Stimulated activated CD8-positive, alpha-beta memory T cell treated with anti-CD3 and anti-CD28 coated beads, Interleukin-15, amount 100 ng/mL, for 48 hours (primary cell): Measurements from ENCODE around the gene NDUFA5.
"Not testable (repeated sequence)": the region's sequence is repeated elsewhere in the genome, so short reads cannot be mapped to it uniquely, and the experiment has no call there.

Experiments used
- DNase-seq, 2 donors: peaks; one replicate each; pipeline ENCODE4 v3.0.0-alpha.2; 2020; ENCODE audit warnings: low read depth in 2 of 2

NDUFA5 gene

DNA sequence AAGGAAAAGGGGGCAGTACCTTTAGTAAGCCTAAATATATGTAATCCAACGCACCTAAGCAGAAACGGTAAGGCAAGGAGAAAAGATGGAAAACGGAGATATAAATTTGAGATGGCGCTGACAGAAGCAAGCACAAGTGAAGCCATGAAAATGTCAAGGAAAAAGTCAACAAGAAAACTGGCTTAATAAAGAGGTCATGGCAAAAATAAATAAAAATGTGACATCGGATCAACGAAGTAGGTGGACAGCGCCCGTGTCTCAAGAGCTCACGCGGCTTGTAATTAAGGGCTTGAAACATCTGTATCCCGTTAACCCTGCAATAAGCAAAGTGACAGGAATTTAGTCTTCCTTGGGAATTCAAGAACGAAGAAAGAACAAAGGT, 611 bp downstream of the NDUFA5 start:
- DNase-seq, result no peak

DNA sequence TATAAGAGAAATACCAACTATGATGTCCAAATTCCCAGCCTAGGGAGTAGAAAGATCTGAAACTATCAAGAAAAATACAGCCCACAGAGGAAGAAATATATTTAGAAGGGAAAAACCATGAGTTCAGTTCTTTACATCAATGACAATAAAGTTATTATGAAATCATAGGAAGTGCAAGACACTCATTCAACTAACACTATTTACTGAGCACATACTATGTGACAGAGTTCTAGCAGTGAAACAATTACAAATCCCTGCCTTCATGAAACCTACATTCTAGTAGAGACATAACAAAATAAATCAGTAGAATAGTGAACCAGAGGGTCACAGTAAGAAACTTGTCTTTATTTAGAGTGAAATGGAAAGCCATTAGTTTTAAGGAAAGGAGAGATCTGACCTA, 2.1 kb downstream of the NDUFA5 start:
- DNase-seq, result no peak

DNA sequence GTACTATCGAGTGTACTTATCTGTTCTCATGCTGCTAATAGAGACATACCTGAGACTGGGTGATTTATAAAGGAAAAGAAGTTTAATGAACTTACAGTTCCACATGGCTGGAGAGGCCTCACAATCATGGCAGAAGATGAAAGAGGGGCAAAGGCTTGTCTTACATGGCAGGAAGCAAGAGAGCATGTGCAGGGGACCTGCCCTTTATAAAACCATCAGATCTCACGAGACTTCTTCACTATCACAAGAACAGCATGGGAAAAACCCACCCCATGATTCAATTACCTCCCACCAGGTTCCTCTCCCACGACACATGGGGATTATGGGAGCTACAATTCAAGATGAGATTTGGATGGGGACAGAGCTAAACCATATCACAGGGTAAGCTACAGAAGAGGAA, 4.5 kb downstream of the NDUFA5 start:
- DNase-seq, result no peak

DNA sequence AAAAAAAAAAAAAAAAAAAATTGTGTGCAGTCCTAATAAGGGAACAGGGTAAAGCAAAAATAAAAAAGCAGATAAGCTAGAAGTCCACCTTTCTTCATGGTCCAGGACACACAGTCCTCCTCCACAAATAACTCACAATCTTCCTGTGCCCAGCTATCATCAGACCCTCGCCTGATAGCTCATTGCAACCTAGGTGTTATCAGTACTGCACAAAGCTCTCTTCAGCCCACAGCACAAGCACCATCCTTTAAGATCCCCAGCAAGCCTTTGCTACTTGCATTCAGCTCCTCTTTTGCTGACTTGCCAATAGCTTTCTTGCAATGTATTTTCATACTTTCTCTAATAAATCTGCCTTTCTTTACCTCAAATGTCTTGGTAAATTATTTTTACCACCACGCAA, 5.0 kb downstream of the NDUFA5 start:
- no peak for DNase-seq

DNA sequence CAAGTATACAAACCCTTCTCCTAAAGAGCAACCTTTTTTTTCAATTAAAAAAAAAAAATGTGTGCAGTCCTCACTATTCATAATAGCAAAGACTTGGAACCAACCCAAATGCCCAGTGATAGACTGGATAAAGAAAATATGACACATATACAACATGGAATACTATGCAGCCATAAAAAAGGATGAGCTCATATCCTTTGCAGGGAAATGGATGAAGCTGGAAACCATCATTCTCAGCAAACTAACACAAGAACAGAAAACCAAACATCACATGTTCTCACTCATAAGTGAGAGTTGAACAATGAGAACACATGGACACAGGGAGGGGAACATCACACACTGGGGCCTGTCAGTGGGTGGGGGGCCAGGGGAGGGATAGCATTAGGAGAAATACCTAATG, 5.5 kb downstream of the NDUFA5 start:
- DNase-seq, result not testable (repeated sequence)

DNA sequence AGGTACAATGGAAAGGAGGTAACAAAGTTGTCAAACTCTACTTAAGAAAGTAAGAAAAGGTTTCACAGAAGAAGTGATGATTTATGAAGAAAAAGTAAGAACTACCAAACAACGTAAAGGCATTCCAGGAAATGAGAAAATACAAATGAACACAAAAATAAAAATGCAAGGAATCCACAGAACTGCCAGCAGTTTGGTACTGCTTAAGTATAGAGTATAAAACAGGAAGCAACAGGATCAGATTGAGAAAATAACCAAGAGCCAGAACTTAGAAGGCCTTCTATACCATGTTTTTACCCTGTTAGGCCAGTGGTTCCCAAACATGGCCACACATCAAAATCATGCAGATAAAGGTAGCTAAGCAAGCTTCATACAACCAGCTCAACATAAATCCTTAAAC, 9.2 kb downstream of the NDUFA5 start:
- no peak for DNase-seq

DNA sequence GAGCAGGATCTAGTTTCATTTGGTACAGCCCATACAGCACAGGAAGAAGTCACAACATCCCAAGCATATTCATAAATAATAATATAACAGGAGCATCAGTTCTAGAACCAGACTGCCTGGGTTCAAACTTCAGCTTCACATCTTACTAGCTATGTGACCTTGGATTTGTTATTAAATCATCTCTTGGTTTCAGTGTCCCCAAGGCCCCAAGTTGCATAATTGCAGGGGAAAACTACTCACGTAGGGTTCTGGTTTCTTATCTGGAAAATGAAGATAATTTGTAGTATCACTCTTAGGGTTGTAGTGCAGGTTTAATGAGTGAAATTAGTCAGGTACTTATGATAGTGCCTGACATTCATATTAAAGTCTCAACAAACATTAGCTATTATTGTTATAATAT, 17.7 kb downstream of the NDUFA5 start:
- DNase-seq, result no peak

DNA sequence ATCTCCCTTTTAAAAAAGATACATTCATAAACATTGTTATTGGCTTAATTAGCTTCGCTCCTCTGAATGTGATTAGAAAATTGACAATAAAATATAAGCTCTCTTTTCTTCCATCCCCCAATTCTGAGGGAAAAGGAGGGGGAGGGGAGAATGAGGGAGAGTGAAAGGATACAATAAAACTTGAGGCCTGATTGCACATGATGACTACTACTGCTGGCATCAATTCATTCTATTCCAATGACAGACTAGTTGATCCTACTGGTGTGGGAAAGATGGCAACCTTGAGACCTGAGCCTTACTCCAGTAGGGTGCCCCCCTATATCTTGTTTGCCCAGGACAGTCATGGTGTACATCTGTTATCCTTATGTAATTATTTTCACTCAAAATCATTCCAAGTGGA, 18.7 kb downstream of the NDUFA5 start:
- DNase-seq, result no peak

DNA sequence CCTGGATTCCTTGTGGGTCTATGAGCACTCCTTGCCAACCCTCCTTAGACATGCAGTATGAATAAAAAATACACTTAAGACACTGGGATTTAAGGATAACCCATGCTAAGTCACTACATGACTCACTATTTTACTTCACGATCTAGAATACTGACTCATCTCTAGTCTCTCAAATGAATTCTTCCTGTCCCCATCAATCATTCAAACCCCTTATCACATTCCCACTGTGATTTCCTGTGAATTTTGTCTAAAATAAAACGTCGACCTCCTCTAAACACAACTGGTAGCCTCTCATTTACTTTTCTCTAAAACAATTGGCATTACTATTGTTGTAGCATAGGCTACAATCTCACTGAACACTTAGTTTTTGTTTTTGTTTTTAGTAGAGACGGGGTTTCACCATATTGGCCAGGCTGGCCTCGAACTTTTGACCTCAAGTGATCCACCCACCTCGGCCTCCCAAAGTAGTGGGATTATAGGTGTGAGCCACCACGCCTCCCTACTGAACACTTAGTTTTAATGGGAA, 19.4 kb downstream of the NDUFA5 start:
- DNase-seq, result no peak

DNA sequence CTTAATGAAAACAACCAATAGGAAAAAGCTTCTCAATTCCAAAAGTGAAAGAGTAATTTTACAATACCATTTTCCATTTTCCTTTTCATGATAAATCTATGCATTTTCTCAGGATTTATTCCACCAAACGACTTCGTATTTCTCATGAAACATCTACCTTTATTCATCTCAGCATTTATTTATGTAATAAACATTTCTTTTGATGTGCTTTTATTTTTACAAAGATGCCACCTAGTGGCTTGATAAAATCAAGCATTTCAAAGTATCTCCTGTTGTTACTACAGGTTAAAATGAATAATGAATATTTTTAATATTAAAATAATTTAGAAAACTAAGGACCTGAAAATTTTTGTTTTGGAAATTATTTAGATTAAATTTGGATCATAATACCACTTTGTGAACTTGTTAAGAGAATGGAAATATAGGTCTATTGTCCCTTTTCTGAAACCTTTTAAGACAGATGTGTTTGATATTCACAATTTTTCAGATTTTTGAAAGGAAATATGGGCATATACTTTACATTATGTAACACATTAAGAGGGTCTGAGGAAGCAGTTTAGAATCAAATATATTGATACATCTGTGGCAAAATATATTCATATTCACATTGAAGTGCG, 20.5 kb downstream of the NDUFA5 start:
- DNase-seq, result no peak

DNA sequence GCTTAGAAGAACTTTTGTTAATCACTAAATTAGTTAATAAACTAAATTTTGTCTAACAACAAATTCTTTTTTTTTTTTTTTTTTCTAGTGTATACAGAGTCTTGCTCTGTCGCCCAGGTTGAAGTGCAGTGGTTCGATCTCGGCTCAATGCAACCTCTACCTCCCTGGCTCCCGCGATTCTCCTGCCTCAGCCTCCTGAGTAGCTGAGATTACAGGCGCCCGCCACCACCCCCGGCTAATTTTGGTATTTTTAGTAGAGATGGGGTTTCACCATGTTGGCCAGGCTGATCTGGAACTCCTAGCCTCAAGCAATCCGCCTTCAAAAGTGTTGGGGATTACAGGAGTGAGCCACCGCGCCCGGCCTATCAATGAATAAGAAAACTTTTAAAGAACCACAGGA, 22.1 kb downstream of the NDUFA5 start:
- no peak for DNase-seq

DNA sequence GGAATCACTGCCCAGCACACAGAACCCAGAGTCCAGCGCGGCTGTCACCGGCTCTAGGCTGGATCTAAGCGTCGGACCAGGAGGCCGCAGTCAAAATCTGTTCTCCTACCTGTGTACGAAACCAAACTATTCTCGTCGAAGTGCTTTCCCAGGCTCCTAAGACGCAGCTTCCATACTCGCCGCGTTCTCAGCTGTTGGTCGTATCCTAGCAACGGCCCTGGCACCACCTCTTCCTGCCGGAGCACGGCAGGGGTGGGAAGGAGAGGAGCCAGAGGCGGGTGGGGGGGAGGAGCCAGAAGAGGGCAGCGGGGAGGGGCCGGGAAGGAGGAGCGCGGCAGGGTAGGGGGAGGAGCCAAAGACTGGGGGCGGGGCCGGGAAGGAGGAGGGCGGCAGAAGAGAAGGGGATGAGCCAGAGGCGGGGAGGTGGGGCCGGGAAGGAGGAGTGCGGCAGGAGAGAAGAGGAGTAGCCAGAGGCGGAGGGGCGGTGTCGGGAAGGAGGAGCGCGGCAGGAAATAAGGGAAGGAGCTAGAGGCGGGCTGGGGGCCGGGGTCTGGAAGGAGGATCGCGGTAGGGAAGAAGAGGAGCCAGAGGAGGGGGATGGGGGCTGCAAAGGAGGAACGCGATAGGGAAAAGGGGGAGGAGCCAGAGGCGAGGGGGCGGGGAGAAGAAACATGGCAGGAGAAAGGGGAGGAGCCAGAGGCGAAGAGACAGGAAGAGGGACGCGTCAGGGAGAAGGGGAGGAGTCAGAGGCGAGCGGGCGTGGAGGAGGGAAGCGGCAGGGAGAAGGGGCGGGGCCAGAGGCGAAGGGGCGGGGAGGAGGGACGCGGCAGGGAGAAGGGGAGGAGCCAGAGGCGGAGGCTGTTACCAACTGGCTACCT, 23.0 kb downstream of the NDUFA5 start, which contains the start of gene IQUB:
Gene IQUB, minus strand, starts transcription at position 213 of the 878 bp plus-strand sequence. CDS start 22,255 bp downstream, outside the sequence.
- DNase-seq, result peak; percentile 88 to 91

DNA sequence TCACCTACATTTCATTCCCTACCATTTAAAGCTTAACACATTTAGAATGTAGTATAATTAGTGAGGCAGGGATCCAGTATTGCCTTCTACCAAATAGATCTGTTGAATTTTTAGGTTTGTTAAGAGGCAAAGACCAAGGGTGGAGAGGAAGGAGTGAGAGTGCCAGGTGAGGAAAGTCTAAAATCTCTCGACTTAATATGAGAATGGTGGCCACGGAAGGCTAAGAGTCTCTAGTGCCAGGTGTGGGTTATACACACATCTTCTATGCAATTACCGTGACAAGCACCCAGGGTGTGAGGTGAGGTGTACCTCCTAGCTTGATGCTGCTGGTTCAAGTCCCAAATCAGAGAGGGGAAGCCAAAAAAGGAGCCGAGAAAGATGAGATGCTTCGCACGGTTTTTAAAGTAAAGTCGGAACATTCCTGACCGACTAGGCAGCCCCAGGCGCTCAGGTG, 23.7 kb downstream of the NDUFA5 start:
- no peak for DNase-seq

DNA sequence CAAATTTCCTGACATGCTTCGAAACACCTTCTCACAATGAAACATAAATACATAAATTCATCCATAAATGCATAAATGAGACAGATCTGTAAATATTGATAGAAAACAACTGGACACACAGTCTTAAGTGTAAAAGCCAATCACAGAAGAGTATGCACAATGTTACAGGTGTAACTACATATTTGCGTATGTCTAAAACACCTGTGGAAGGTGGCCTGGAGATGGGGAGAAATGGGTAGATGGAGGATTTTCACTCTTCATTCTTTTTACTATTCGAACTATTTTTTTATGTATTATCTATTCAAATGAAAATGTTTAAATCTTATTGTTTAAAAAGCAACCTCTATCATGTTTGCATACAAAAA, 24.1 kb downstream of the NDUFA5 start:
- DNase-seq, result no peak

DNA sequence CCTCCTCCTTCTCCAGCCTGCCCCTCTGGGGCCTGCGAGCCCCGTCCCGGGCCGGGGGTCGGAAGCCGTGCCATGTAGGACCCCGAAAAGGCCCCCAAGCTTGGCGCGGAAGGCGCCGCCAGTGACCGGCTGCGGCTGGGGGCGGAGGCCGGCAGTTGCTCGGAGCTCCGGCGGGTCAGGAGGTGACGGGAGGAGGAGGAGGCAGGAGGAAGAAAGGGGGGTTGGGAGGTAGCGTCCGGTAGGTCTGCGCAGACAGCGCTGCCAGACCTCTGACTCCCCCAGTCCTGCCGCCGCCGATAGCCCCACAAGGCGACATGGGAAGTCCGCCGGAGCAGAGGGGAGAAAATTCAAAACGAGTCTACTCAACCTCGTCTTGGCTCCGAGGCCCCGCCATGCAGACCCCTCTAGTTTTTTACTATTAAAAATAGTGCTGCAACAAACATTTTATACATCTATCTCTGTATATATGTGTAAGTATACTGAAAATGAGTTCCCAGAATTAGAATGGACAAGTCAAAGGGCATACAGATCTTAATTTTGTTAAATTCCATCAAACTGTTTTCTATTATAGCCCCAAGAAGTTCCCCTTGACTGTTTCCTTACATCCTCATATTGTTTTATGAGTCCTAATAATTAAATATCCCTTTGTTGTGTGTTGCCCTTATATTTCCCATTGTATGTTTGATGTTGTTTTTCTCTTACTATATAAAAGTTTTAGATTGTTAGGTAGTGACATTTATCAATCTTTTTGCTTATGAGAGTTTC, 24.6 kb downstream of the NDUFA5 start:
- DNase-seq, result peak in 1 of 2 donors; percentile 8

DNA sequence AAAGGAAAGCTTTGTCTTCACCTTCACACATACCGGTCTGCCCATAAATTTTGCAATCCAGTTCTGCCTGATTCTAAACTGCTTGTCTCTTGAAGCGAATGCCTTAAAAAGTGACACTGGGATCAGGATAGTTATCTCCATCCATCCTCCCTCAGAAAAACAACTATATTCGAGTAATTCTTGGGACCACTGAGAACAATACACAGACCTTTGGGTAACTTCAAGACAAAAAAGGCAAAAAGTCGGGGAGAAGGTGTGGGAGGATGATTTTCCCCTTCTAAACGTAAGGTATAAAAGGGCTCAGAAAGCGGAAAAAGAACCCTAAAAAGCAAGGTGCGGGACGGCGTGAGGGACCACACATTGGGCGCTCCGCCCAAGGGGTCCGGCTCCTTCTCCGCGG, 25.3 kb downstream of the NDUFA5 start:
- not testable (repeated sequence) for DNase-seq

DNA sequence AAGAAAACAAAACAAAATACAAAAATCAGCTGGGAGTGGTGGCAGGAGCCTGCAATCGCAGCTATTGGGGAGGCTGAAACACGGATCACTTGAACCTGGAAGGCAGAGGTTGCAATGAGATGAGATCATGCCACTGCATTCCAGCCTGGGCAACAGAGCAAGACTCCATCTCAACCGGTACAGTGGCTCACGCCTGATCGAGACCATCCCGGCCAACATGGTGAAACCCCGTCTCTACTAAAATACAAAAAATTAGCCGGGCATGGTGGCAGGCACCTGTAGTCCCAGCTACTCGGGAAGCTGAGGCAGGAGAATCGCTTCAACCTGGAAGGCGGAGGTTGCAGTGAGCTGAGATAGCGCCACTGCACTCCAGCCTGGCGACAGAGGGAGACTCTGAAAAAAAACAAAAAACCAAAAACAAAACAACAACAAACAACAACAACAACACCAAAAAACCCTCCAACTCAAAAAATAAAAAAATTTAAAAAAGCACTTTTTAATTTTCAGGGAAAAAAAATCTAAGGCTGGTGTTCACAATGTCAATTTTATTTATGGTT, 27.5 kb downstream of the NDUFA5 start:
- not testable (repeated sequence) for DNase-seq

DNA sequence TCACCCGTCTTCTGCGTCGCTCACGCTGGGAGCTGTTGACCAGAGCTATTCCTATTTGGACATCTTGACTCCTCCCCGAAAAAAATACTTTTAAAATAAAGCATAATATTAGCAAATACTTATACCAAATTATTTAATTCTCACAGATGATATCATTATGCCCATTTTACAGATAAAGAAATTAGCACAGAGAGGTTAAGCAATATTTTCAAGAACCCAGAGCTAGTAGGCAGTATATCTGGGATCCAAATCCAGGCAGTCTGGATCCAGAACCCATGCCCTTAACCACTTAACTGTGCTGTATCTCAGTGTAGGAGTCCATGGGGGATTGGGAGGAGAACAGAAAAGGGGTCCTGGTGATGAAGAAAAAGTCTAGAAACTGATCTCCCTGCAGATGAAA, 29.4 kb downstream of the NDUFA5 start:
- no peak for DNase-seq

DNA sequence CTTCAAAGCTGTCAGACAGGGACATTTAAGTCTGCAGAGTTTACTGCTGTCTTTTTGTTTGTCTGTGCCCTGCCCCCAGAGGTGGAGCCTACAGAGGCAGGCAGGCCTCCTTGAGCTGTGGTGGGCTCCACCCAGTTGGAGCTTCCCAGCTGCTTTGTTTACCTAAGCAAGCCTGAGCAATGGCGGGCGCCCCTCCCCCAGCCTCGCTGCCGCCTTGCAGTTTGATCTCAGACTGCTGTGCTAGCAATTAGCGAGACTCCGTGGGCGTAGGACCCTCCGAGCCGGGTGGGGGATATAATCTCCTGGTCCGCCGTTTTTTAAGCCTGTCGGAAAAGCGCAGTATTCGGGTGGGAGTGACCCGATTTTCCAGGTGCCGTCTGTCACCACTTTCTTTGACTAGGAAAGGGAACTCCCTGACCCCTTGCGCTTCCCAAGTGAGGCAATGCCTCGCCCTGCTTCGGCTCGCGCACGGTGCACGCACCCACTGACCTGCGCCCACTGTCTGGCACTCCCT, 29.8 kb downstream of the NDUFA5 start:
- not testable (repeated sequence) for DNase-seq

DNA sequence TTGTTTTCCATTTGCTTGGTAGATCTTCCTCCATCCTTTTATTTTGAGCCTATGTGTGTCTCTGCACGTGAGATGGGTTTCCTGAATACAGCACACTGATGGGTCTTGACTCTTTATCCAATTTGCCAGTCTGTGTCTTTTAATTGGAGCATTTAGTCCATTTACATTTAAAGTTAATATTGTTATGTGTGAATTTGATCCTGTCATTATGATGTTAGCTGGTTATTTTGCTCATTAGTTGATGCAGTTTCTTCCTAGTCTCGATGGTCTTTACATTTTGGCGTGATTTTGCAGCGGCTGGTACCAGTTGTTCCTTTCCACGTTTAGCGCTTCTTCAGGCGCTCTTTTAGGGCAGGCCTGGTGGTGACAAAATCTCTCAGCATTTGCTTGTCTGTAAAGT, 31.1 kb downstream of the NDUFA5 start:
- DNase-seq, result not testable (repeated sequence)

DNA sequence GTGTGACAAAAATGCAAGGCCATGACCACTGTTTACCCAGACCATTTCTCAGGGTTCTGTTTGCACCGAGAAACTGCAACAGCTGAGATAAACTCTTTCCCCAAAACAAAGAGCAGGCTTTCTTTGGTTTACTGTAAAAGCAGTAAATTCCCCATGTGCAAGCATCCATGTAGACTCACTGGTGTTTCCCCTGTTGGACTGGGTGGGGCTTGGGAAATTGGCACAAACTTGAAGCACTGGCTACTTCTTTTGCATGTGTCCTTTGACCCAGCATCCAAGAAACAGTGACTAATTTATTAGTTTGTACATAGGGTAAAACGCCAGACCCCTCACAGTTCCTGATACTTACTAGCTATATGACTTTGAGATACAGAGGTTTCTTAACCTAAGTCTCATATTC, 35.6 kb downstream of the NDUFA5 start:
- DNase-seq, result no peak

DNA sequence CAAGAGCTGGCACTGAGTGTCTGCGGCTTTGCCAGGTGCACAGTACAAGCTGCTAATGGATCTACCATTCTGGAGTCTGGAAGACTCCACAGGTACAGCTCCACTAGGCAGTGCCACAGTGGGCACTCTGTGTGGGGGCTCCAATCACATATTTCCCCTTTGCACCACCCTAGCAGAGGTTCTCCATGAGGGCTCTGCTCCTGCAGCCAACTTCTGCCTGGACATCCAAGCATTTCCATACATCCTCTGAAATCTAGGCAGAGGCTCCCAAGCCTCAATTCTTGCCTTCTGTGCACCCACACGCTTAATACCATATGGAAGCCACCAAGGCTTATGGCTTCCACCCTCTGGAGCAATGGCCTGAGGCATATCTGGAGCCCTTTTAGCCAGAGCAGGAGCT, 52.4 kb downstream of the NDUFA5 start:
- DNase-seq, result no peak
